Fibroblast of pulmonary artery (primary cell): Measurements from ENCODE around the gene CRTC1.

ENCODE experiments used
- DNase-seq: peaks from one replicate; pipeline ENCODE4 v3.0.0-alpha.2; 2010; ENCODE audit warnings: low read depth
- H3K4me3 ChIP-seq: replicated peaks from 2 replicates; pipeline ENCODE4 v1.5.1; 2011; ENCODE audit warnings: low read depth, mild to moderate bottlenecking, control low read depth, low read length, moderate library complexity
- CTCF ChIP-seq: IDR thresholded peaks from 2 replicates; pipeline ENCODE4 v1.5.1; 2011; ENCODE audit warnings: mild to moderate bottlenecking, control low read depth, low read length, inconsistent platforms; ENCODE audit errors: missing control alignments

CRTC1 gene

GRCh38 chr19:18701250-18701608 lies 17.7 kb downstream of the CRTC1 start:
- peak overlapping the region; percentile 47 for H3K4me3 ChIP-seq
- no peak for DNase-seq

GRCh38 chr19:18704054-18704453 lies 20.6 kb downstream of the CRTC1 start:
- no peak for DNase-seq
- no peak for TF ChIP-seq CTCF
- H3K4me3 ChIP-seq = no peak overlapping the region

More at GRCh38 chr19:18701250-18701608, 17.7 kb downstream of the CRTC1 start:
- no peak for TF ChIP-seq CTCF

- H3K4me3 ChIP-seq = no peak overlapping the region
- TF ChIP-seq CTCF = no peak
- DNase-seq = no peak
Observed at GRCh38 chr19:18704971-18705370, 21.5 kb downstream of the CRTC1 start.

GRCh38 chr19:18708452-18709231 lies 25.2 kb downstream of the CRTC1 start:
- TF ChIP-seq CTCF = no peak
- no peak for DNase-seq
- no peak overlapping the region for H3K4me3 ChIP-seq

- DNase-seq = no peak
- no peak overlapping the region for H3K4me3 ChIP-seq
- no peak for TF ChIP-seq CTCF
Observed at GRCh38 chr19:18709546-18709945, 26.1 kb downstream of the CRTC1 start.

- TF ChIP-seq CTCF = no peak
- no peak overlapping the region for H3K4me3 ChIP-seq
- DNase-seq = no peak
Observed at GRCh38 chr19:18710186-18710585, 26.7 kb downstream of the CRTC1 start.
